HepG2 (cell line): ENCODE measurements around the gene CD80. TPM values are rescaled to one million over a fixed set of nuclear protein-coding genes. Genes with fewer than 3 reads are reported as not detected.

Experiments
- ATAC-seq: fragments of 200-7000 bp; cut with Tn5 transposase; 3 replicates; pipeline ENCODE4 v1.9.1; 2020; ENCODE audit warnings: mild to moderate bottlenecking, moderate library complexity
- BruUV-seq: library from RNA; stranded (reverse); fragments of 400-500 nt; replicated peaks from 2 replicates; lab custom pipeline; 2021; lab: Mats Ljungman, UMichigan
- CTCF ChIA-PET: fragments of 300-600 bp; formaldehyde crosslinking; extraction: SDS; loops from one replicate; lab custom pipeline; 2021; ENCODE audit warnings: low total read pairs, inconsistent platforms, low intra/inter-chr PET ratio; lab: Yijun Ruan, JAX
- POLR2A ChIA-PET: fragments of 350-600 bp; sonication (Branson Sonifier 250); formaldehyde crosslinking; loops from one replicate; lab custom pipeline; 2020; ENCODE audit warnings: antibody characterized with exemption, inconsistent platforms; lab: Yijun Ruan, JAX
- DNase-seq: peaks from one replicate; pipeline ENCODE4 v3.0.0-alpha.2; 2015; ENCODE audit warnings: low spot score
- FAIRE-seq: peaks from 3 replicates; lab custom pipeline; 2011; peaks lifted over from hg19 to GRCh38; lab: Jason Lieb, UNC
- H2AFZ ChIP-seq: one replicate; pipeline ENCODE4 v1.6.1; 2011; ENCODE audit warnings: low read length, inconsistent platforms
- H3K27ac ChIP-seq: fragments of 300-600 bp; 3 replicates; pipeline ENCODE4 v1.8.0; 2011; ENCODE audit warnings: mixed run types, mild to moderate bottlenecking, mixed read lengths, low read length, inconsistent platforms; ENCODE audit not compliant: insufficient read depth; ENCODE audit errors: extremely low read length
- H3K27me3 ChIP-seq, 2 experiments: fragments of 200-600 bp in 1 of 2; 2 replicates in 1 of 2; 3 replicates in 1 of 2; pipeline versions ENCODE4 v1.6.0 to v1.8.0; 2011; ENCODE audit warnings: low read length in 2 of 2, mild to moderate bottlenecking in 2 of 2, moderate library complexity in 2 of 2, inconsistent platforms in 1 of 2; ENCODE audit not compliant: insufficient read depth in 2 of 2, control insufficient read depth in 1 of 2
- H3K36me3 ChIP-seq, 2 experiments: fragments of 200-600 bp in 1 of 2; replicated peaks in 1 of 2; 2 replicates in 1 of 2; 3 replicates in 1 of 2; pipeline versions ENCODE4 v1.5.1 to v1.8.0; 2011; ENCODE audit warnings: low read length in 2 of 2, inconsistent platforms in 1 of 2; ENCODE audit not compliant: insufficient read depth in 2 of 2, control insufficient read depth in 1 of 2
- H3K4me1 ChIP-seq: 2 replicates; pipeline ENCODE4 v1.5.1; 2012; ENCODE audit warnings: low read length, inconsistent platforms; ENCODE audit not compliant: insufficient read depth
- H3K4me2 ChIP-seq: 2 replicates; pipeline ENCODE4 v1.6.0; 2011; ENCODE audit warnings: low read depth, low read length, inconsistent platforms
- H3K4me3 ChIP-seq, 3 experiments: fragments of 200-600 bp in 1 of 3; sonication (generic), shearing (Covaris generic) in 1 of 3; replicated peaks in 1 of 3; 2 replicates each; pipeline ENCODE4 v1.5.1; 2011 to 2016; ENCODE audit warnings: low read length in 3 of 3, inconsistent platforms in 2 of 3, low read depth in 2 of 3, mild to moderate bottlenecking in 2 of 3, control low read depth in 1 of 3, mixed read lengths in 1 of 3; ENCODE audit not compliant: insufficient read depth in 1 of 3
- H3K79me2 ChIP-seq: one replicate; pipeline ENCODE4 v1.6.1; 2011; ENCODE audit warnings: low read length, inconsistent platforms; ENCODE audit not compliant: insufficient read depth
- H3K9ac ChIP-seq: 2 replicates; pipeline ENCODE4 v1.6.0; 2011; ENCODE audit warnings: mild to moderate bottlenecking, low read depth, low read length, inconsistent platforms; ENCODE audit not compliant: insufficient read depth
- H3K9me3 ChIP-seq: 2 replicates; pipeline ENCODE4 v1.5.1; 2012; ENCODE audit warnings: mild to moderate bottlenecking, low read length
- H4K20me1 ChIP-seq: 2 replicates; pipeline ENCODE4 v1.6.0; 2011; ENCODE audit warnings: inconsistent platforms, mild to moderate bottlenecking, low read length, moderate library complexity; ENCODE audit not compliant: insufficient read depth
- ATM ChIP-seq: fragments of 450-650 bp; IDR thresholded peaks from 2 replicates; pipeline ENCODE4 v1.7.1; 2017; ENCODE audit warnings: mild to moderate bottlenecking, borderline replicate concordance
- KAT8 ChIP-seq: IDR thresholded peaks from 2 replicates; pipeline ENCODE4 v1.6.1; 2016; ENCODE audit warnings: missing genetic modification reagents, missing compliant biosample characterization
- KDM6A ChIP-seq: IDR thresholded peaks from 2 replicates; pipeline ENCODE4 v1.6.1; 2016; ENCODE audit warnings: low read depth
- MTA3 ChIP-seq: sonication (generic); formaldehyde crosslinking; IDR thresholded peaks from 2 replicates; pipeline ENCODE4 v1.4.0; 2020; ENCODE audit warnings: missing genetic modification reagents
- NPAS2 ChIP-seq: sonication (generic); formaldehyde crosslinking; IDR thresholded peaks from 2 replicates; pipeline ENCODE4 v1.8.0; 2022; ENCODE audit warnings: mild to moderate bottlenecking, missing genetic modification reagents, borderline replicate concordance
- POLR2A ChIP-seq, 2 experiments: IDR thresholded peaks; 2 replicates each; pipeline ENCODE4 v1.6.1; 2011; ENCODE audit warnings: low read depth in 2 of 2, low read length in 2 of 2, mild to moderate bottlenecking in 1 of 2, moderate library complexity in 1 of 2; ENCODE audit not compliant: insufficient read depth in 1 of 2
- RARA ChIP-seq: IDR thresholded peaks from 2 replicates; pipeline ENCODE4 v1.6.1; 2016; ENCODE audit warnings: missing genetic modification reagents, missing compliant biosample characterization
- RFX5 ChIP-seq: IDR thresholded peaks from 2 replicates; pipeline ENCODE4 v1.6.1; 2011; ENCODE audit warnings: low read depth, low read length, improper control_type of control experiment
- SAFB2 ChIP-seq: sonication (generic); formaldehyde crosslinking; IDR thresholded peaks from 2 replicates; pipeline ENCODE4 v1.5.1; 2020; ENCODE audit warnings: missing genetic modification reagents, low read depth, mild to moderate bottlenecking, borderline replicate concordance
- SP140L ChIP-seq: sonication (generic); formaldehyde crosslinking; IDR thresholded peaks from 2 replicates; pipeline ENCODE4 v1.4.0; 2020; ENCODE audit warnings: missing genetic modification reagents, borderline replicate concordance
- SUZ12 ChIP-seq: fragments of 150-350 bp; IDR thresholded peaks from 2 replicates; pipeline ENCODE4 v1.6.1; 2014; ENCODE audit warnings: low read depth, low read length
- ZFYVE20 ChIP-seq: sonication (generic); formaldehyde crosslinking; IDR thresholded peaks from 2 replicates; pipeline ENCODE4 v1.8.0; 2023; ENCODE audit warnings: low read depth, mild to moderate bottlenecking, moderate library complexity, missing genetic modification reagents, borderline replicate concordance
- ZNF484 ChIP-seq: sonication (generic); formaldehyde crosslinking; IDR thresholded peaks from 2 replicates; pipeline ENCODE4 v1.5.1; 2020; ENCODE audit warnings: mild to moderate bottlenecking, low read depth, missing genetic modification reagents, borderline replicate concordance
- ZNF607 ChIP-seq: sonication (generic); formaldehyde crosslinking; IDR thresholded peaks from 2 replicates; pipeline ENCODE4 v1.5.1; 2020; ENCODE audit warnings: missing genetic modification reagents, mild to moderate bottlenecking, borderline replicate concordance
- ZNF780A ChIP-seq: sonication (generic); formaldehyde crosslinking; IDR thresholded peaks from 2 replicates; pipeline ENCODE4 v1.8.0; 2022; ENCODE audit warnings: mild to moderate bottlenecking, missing genetic modification reagents, moderate library complexity
- ZSCAN29 ChIP-seq: sonication (generic); formaldehyde crosslinking; conservative IDR thresholded peaks from 2 replicates; pipeline ENCODE4 v1.4.0; 2020; ENCODE audit warnings: mild to moderate bottlenecking, missing genetic modification reagents
- ZXDC ChIP-seq: sonication (generic); formaldehyde crosslinking; IDR thresholded peaks from 2 replicates; pipeline ENCODE4 v1.5.0; 2020; ENCODE audit warnings: mild to moderate bottlenecking, missing genetic modification reagents
- WGBS: methylation state at CpG from one replicate; pipeline ENCODE4 v1.1.6; 2017; ENCODE audit warnings: low lambda C conversion rate; 5-methylcytosine and 5-hydroxymethylcytosine counted together
- in situ Hi-C: cut with HindIII; loops from 2 replicates; pipeline ENCODE4 v1.10.0; 2017; ENCODE audit warnings: low pct_unique_long_range_greater_than_20kb; ENCODE audit not compliant: extremely low pct_ligation_motif_present
- intact Hi-C: fragments of 100-400 bp; cut with micrococcal nuclease; formaldehyde crosslinking; loops from one replicate; pipeline ENCODE4 v1.10.0; 2022; ENCODE audit not compliant: unreplicated experiment
- polyA plus RNA-seq, 8 experiments: library from polyadenylated mRNA; depleted of rRNA in 3 of 8; stranded (reverse) in 7 of 8; unstranded in 1 of 8; fragments of >200 nt; fragmentation: Illumina TruSeq in 4 of 8; extraction: Trizol in 4 of 8; gene quantifications; 2 replicates each; pipeline versions ENCODE4 v1.2.1 to v1.2.3, GENCODE V29; 2011 to 2016; ENCODE audit warnings: low read depth in 4 of 8, missing spikeins in 1 of 8, mixed read lengths in 1 of 8; ENCODE audit not compliant: insufficient read depth in 1 of 8
- total RNA-seq, 5 experiments: library from RNA; depleted of rRNA; stranded (reverse); fragments of >200 nt; fragmentation: Illumina TruSeq; extraction: Trizol; gene quantifications; 2 replicates each; pipeline ENCODE4 v1.2.3, GENCODE V29; 2016; ENCODE audit warnings: low read depth in 1 of 5
- TF ChIP-seq, protein P1 (sequence below): sonication (generic); formaldehyde crosslinking; conservative IDR thresholded peaks from 2 replicates; pipeline ENCODE4 v1.4.0; 2020; ENCODE audit warnings: missing genetic modification reagents

CD80 gene
- total and polyA plus RNA-seq, 2 of the 13 experiments (the other 11 are each of a cell fraction or from before 2014, with no cell fraction given): not detected

DNA sequence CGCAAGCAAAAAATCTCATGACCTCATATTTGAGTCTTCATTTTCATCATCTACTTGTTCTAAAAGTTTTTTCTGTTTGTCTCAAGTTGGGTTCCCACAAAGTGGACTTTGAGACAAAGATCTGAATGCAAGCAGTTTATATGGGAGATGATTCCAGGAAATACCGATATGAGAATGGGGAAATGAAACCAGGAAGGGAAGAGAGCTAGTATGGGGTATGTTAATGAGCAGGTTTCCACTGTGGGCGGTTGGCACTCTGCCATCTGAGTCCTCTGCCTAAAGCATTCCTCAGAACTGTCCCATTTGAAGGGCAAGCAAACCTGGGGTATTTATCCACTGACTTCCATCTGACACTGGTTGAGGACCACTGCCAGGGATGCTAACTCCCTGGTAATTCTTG lies 28.7 kb upstream of the CD80 start (continued):
- TF ChIP-seq ZNF780A (no peak), KAT8 (CRISPR knock-in tag) (no peak), ZFYVE20 (CRISPR knock-in tag) (no peak), ZNF607 (CRISPR knock-in tag) (no peak)
- TF ChIP-seq, protein P1, sequence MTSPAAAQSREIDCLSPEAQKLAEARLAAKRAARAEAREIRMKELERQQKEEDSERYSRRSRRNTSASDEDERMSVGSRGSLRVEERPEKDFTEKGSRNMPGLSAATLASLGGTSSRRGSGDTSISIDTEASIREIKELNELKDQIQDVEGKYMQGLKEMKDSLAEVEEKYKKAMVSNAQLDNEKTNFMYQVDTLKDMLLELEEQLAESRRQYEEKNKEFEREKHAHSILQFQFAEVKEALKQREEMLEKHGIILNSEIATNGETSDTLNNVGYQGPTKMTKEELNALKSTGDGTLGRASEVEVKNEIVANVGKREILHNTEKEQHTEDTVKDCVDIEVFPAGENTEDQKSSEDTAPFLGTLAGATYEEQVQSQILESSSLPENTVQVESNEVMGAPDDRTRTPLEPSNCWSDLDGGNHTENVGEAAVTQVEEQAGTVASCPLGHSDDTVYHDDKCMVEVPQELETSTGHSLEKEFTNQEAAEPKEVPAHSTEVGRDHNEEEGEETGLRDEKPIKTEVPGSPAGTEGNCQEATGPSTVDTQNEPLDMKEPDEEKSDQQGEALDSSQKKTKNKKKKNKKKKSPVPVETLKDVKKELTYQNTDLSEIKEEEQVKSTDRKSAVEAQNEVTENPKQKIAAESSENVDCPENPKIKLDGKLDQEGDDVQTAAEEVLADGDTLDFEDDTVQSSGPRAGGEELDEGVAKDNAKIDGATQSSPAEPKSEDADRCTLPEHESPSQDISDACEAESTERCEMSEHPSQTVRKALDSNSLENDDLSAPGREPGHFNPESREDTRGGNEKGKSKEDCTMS (CRISPR knock-in tag): no peak

DNA sequence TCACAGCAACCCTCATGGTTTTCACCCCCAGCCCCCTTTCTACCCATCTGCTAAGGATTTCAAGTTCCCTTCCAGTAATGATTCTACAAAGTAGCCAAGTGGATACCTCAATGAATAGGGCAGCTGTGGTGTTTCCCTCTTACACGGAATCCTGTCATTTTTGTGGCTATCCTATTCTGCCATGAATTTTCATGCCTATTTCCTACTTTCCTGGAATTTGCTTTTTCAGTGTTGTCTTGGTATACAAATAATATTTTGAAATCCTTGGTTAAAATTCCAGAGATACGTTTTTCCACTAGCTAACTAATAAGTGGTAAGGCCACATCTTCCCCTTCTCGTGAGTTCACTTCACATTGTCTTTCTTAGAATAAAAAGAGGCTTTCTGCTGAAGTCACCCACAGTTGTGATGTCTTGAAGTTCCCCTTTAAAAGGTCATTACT lies 27.3 kb upstream of the CD80 start:
- POLR2A ChIA-PET: no interaction called here
- ATAC-seq: no peak
- intact Hi-C loops: no loop called here
- no peak for DNase-seq
- H4K20me1 ChIP-seq: no peaks in the 10 kb centered on the region
- H3K4me1 ChIP-seq: no peaks in the 10 kb centered on the region
- no peak overlapping the region for H3K9ac ChIP-seq
- no peak overlapping the region for H3K4me2 ChIP-seq
- H2AFZ ChIP-seq: no peak overlapping the region
- BruUV-seq: no TSS peak
- no peak for FAIRE-seq
- CTCF ChIA-PET: no interaction called here
- no peak overlapping the region for H3K27ac ChIP-seq
- no peak for TF ChIP-seq ATM
- TF ChIP-seq KDM6A (CRISPR knock-in tag): no peak
- TF ChIP-seq RARA (CRISPR knock-in tag): no peak
- no peak for TF ChIP-seq NPAS2 (CRISPR knock-in tag)
- no peak for TF ChIP-seq SAFB2 (CRISPR knock-in tag)
- TF ChIP-seq SP140L (CRISPR knock-in tag): no peak
- no peak for TF ChIP-seq ZNF484 (CRISPR knock-in tag)
- TF ChIP-seq ZXDC (CRISPR knock-in tag): no peak
- no peak for TF ChIP-seq POLR2A (IDR thresholded peaks at IDR 0.05; ENCODE audit: insufficient read depth in 1 of 2, low read depth in 2 of 2, low read length in 2 of 2)
- no peak for TF ChIP-seq SUZ12
- TF ChIP-seq ZSCAN29 (CRISPR knock-in tag): no peak
- no peak for TF ChIP-seq MTA3
- no peak for TF ChIP-seq RFX5
- H3K79me2 ChIP-seq: no peaks in the 10 kb centered on the region
- H3K9me3 ChIP-seq: peaks cover 9% of the 10 kb centered on the region
- no peak overlapping the region for H3K4me3 ChIP-seq
- H3K27me3 ChIP-seq: peaks cover 0 to 1% of the 10 kb centered on the region in 2 experiments; a peak in 3 of 5 replicates
- no peaks in the 10 kb centered on the region for H3K36me3 ChIP-seq
- in situ Hi-C loops: no loop called here
- 18% methylated on average over 3 of the region's 3 CpGs for WGBS
